Measurements from ENCODE around the gene CHCHD6.

GRCh38 chr3:126955004-126955790 lies 251.2 kb downstream of the CHCHD6 start:
- TF ChIP-seq CTCF (IDR thresholded peaks at IDR 0.05) (no peak), ZFX (IDR thresholded peaks at IDR 0.05; ENCODE audit: borderline replicate concordance) (no peak)
